CD4-positive, alpha-beta T cell treated with Interleukin-6 at 100 ng/mL for 8 hours (primary cell): ENCODE data around the gene CLEC4G.
"Not testable (repeated sequence)": the region's sequence is repeated elsewhere in the genome, so short reads cannot be mapped to it uniquely, and the experiment has no call there.

ENCODE experiments used
- DNase-seq: peaks from one replicate; pipeline ENCODE4 v3.0.0-alpha.2; 2020; ENCODE audit warnings: mixed read lengths, low spot score

The CLEC4G gene

DNA sequence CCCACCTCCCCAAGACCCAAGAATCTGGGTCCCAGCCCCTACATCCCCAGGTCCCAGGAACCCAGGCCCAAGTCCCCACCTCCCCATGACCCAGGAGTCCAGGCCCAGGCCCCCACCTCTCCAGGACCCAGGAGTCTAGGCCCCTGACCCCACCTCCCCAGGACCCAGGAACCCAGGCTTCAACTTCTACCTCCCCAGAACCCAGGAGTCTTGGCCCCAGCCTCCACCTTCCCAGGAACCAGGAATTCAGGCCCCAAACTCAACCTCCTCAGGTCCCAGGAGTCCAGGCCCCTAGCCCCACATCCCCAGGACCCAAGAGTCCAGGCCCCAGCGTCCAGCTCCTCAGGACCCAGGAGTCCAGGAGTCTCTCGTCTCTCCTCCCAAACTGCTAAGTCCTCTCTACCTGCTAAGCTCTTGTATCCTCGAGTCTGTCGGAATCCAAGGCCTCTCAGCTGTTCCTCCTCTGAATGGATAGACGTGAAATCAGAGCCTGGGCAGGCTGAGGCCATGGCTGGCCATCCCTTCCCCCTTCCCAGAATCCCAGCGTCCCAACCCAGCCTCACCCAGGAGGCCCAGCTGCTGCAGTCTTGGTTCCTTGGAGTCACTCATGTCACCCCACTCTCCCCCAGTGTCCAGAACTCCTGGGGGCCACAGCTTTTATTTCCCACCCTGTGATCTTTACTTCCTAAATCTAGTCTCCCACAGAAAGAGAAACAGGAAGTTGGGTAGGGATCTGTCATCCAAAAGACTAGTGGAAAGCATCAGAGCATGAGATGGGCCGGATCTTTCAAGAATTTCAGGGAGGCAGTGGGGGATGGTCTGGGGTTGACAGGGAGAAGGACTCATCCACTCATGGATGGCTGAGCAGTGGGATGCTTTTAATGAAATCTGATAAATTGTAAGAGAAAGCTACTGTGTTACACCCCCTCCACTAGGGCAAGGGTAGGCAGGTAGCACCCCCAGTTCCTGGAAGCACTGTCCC is 15.3 kb upstream of the CLEC4G start, which contains the start of gene CD209:
TSS of gene CD209 (minus strand) at position 632 of the 982 bp plus-strand sequence. CDS start at position 609, 23 bp downstream.
- no peak for DNase-seq

DNA sequence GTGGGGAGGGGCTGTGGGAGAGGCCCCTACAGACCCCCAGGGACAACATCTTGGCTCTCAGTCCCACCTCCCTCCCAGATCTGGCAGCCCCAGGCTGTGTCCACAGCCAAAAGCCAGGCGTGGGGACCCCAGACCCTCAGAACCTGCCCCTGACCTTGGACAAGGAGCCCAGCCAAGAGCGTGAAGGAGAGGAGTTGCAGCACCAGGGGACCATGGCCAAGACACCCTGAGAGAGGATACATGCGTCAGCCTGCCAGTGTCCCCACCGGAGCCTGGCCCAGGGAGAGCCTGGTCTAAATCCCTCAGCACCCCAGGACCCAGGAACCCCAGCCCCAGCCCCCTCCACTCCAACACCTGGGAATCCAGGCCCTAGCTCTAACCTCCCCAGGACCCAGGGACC is 14.4 kb upstream of the CLEC4G start:
- not testable (repeated sequence) for DNase-seq

DNA sequence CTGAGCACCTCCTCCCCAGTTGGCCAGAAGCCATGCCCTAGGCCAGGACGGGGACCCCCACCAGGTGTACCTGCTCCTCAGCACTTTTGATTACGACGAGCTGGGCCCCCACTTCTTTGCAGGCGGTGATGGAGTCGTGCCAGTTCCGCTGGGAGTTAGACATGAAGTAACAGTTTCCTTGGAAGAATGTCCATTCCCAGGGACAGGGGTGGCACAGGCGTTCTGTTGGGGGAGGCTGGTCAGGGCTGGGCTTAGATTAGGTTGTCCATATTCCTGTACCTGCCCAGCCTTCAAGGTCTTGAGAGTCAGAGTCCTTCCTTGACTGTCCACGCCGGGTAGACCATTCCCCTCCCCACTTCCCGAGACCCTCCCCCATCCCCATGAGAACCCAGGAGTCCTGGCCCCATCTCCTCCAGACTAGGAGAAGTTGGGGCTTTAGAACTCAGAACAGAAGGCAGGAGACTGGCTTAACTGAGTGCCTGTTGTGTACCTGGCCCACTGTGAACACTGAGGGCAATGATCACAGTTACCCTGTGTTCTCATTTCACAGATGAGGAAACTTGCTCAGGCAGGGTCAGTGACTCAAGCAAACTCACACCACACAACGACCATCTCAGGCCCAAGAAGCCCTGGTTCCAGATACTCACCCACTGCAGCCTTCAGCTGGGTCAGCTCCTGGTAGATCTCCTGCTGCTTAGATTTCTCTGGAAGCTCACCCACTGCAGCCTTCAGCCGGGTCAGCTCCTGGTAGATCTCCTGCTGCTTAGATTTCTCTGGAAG is 13.2 kb upstream of the CLEC4G start:
- DNase-seq: no peak

DNA sequence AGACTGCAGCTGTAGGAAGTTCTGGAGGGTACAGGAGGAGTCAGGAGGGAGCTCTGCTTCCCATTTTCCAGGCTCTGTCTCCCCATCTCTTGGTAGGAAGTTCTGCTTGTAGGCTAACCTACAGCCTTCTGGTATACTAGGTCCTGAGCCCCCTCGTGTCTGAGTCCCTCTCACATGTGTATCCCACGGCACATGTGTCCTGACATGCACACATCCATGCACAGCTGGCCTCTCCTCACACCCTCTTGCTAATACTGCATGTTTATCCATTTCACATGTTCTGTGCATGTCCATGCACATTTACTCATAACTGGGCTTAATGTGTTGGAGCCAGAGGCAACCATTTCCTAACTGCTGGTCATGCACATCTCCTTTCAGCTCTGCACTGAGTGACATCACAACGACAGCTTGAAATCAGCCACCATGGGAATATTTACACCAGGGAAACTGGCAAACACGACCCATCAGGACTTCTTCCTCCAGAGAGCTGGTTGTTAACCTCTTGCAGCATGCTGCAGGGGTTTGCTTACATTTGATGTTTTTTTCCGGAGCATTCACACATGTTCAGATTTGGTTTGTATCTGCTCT is 12.4 kb upstream of the CLEC4G start:
- no peak for DNase-seq

DNA sequence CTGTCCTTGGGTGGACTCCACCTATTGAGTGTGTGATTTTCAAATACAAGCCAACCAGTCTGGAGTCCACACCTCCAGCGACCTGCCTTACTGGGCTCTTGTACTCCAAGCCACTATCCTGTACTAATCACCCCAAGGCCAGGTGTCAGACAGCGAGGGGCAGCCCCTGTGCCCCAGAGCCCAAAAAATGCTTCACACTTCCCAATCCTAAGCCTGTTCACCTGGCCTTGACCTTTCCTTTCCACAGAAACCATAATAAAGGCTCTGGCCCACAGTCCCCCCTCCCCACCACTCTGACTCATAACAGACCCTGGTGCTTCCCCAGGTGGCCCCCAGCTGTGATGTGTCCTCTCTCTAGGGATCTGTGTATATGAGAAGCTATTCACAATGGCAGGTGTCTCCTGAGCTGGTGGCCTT is 11.5 kb upstream of the CLEC4G start:
- DNase-seq: no peak

DNA sequence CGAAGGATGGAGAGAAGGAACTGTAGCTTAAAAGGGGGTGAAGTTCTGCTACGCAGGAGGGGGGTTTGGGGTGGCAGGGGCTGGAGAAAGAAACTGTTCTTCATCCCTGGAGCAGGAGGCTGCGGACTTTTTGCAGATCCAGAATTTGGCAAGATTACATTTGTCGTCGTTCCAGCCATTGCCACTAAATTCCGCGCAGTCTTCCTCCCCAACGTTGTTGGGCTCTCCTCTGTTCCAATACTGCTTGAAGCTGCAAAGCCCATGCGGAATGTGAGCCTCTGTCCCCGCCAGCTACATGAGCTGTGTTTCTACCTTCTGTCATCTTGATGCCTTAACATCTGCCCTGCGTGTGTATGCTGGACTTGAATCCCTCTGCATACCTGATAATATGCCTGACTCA is 11.1 kb upstream of the CLEC4G start:
- DNase-seq: no peak

DNA sequence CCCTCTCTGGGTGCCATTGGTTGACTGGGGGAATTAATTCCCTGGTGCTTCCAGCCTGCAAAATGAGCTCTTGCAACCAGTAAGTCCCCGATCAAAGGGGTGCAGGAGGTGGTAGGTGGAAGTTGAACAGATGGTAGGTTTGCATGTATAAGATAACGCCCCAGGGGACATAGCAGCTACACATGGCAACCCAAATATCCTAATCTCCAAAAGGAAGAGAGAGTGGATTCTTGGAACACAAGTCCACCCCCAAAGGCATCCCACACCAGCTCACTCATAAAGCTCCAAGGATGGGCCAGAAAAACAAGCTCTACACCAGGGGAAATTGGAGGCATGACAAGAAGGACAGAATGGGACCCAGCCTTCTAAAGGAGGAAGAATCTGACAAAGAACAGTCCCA is 10.7 kb upstream of the CLEC4G start:
- DNase-seq: no peak

DNA sequence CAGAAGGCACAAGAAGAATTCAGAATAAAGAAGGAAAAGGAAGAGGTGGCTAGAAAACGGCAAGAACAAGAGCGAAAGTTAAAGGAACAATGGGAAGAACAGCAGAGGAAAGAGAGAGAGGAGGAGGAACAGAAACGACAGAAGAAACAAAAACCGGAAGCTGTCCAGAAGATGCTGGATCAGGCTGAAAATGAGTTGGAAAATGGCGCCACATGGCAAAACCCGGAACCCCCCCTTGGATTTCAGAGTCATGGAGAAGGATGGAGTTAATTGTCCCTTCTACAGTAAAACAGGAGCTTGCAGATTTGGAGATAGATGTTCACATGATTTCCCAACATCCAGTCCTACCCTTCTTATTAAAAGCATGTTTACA is 8.8 kb upstream of the CLEC4G start:
- no peak for DNase-seq

DNA sequence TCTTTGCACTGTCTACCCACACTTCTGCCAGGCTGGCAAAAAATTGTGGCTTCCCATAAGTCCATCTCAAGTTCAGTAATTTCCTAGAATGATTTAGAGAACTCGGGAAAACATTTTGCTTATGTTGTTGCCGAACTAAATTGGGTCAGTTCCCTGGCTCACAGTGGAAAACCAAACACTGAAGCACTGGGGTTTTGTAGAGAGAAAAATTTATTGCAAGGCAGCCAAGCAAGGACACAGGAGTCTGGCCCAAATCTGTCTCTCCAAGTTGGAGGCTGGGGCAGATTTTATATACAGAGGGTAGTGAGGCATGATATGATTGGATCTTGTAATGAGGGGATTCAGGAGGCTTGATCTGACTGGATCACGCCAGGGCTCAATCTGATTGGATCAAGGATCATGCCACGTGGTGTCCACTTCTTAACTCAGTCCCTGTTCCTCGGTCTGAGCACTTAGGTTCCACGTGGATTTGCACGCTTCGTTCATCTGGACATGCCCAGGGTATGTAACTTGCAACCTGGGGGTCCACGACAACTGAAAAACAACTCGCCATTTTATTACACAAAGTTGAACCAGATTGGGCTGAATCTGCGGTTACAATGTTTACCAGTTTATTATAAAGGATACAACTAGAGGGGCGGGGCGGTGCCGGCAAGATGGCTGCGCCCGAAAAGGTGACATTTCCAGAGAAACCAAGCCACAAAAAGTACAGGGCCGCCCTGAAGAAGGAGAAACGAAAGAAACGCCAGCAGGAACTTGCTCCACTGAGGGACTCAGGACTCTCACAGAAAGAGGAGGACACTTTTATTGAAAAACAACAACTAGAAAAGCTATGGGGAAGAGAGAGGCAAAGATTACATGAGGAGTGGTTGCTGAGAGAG is 8.1 kb upstream of the CLEC4G start:
- no peak for DNase-seq

DNA sequence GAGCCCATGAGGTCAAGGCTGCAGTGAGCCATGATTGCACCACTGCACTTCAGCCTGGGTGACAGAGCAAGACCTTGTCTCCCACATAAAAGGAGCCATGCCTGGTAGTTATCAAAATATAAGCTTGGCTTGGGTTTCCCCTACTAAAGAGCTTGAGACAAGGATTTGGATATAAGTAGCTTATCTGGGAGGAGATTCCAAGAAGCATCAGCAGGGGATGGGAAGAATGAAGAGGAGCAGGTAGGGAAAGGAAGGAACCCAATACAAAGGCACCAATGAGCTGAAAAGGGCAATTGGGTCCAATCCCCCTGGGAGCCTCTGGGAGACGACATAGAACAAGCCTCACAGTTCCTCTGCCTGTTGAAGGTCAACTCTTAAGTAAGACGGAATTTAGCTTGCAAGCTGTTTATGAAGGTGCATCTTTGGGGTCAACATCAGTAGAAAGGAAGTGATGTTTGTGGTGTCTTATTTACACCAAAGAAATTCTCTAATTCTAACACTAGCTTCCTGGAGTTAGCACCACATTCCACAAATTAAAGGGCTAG is 7.4 kb upstream of the CLEC4G start:
- DNase-seq: no peak

DNA sequence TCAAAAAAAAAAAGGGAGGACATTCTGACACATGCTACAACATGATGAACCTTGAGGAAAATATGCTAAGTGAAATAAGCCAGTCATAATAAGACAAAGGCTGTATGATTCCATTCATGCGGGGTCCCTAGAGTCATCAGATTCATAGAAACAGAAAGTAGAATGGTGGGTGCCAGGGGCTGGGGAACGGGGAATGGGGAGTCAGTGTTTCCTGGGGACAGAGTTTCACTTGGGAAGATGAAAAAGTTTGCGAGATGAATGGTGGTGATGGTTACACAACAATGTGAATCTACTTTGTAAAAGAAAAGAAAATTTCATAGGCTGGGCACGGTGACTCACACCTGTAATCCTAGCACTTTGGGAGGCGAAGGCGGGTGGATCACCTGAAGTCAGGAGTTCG is 6.1 kb upstream of the CLEC4G start:
- DNase-seq: no peak

DNA sequence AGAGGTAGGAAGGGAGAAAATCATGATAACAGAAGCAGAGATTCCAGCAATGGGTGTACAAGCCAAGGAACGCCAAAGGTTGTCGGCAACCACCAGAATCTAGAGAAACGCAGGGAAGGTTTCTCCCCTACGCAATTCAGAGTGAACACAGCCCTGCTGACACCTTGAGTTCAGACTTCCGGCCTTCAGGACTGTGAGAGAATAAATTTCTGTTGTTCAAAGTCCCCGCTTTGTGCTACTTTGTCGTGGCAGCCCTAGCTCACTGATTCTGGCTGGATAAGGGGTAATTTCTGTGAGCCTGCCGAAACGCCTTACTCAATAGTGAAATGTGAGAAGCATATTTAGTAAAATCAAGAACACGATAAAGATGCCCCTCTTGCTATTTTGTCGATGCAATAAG is 5.3 kb upstream of the CLEC4G start:
- no peak for DNase-seq

DNA sequence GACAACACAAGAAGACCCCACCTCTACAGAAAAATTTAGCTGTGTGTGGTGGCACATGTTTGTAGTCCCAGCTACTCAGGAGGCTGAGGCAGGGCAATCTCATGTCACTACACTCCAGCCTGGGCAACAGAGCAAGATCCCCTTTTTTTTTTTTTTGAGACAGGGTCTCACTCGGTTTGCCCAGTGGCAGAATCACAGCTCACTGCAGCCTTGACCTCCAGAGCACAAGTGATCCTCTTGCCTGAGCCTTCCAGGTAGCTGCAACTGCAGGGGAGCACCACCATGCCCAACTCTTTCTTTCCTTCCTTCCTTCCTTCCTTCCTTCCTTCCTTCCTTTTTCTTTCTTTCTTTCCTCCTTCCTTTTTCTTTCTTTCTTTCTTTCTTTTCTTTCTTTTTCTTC is 4.2 kb upstream of the CLEC4G start:
- no peak for DNase-seq

DNA sequence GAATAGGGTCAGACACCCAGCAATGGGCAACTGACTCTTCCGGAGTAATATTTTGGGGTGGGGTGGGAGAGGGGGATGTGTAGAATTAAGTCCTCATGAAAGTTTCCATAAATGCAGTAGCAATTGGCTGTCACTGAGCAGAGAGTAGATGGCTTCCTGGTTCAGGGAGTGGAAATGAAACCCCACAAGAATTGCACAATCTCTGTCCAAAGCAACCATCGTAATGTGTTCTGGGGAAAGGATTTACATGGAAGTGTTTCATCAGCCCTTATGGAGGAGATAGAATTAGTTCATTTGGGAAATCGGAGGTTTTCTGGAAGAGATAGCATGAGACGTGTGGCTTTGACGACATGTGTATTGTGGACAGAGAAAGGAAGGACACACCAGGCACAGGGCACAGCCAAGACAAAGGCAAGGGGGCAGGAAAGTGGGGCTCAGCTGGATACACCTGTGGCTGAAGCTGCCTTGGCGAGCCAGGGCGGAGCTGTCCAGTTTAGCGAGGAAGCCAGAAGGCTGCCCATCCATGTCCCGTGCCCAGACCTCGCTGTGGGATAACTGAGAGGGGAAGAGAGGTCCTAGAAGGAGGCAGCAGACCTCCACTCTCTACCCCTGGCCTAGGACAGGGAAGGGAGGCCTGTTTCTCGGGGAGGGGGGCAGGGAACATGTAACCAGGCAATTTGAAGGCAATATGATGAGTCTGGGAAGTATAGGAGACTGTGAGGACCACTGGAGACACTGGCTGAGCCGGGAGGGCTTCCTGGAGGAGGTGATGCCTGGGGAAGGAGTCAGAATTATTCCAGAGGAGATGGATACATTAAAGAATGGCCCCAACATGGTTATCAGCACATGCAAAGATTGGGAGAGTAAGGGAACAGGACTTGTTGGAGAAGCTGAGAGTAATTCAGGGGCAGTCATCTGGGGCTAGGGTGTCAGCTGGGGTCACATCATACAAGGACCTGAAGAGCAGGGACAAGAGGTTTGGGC is 2.6 kb upstream of the CLEC4G start:
- no peak for DNase-seq

DNA sequence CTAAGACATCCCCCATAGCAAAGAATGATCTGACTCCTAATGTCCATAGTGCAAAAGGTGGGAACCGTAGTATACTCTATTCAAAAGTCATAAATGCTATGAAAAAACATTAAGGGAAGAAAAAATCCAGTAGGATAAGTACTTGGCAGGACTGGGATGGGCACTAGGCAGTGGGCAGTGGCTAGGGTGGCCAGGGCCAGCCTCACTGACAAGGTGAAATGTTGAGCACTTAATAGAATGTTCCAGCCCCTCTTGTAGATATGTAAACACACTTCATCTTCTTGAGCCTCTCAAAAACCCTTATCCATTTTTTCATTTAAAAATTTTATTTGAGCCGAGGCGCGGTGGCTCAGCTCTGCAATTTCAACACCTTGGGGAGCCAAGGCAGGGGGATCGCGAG is 1.5 kb upstream of the CLEC4G start:
- no peak for DNase-seq

DNA sequence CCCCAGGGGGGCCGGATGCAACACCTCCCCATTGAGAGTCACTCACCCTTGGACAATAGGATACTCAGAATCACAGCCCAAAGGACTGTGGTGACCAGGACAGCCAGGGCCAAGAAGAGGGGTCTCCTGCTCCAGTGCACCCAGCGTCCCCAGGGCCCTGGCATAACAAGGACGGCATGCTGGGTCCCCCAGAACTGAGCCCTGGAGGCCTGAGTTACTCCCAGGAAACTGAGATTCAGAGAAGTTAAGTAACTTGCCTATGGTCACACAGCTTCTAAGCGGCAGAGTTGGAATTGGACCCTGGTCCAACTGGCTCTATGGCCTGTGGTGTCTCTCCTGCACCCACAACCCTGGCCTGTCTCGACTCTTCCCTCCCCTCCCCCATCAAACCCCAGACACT is 295 bp downstream of the CLEC4G start:
- DNase-seq: no peak

DNA sequence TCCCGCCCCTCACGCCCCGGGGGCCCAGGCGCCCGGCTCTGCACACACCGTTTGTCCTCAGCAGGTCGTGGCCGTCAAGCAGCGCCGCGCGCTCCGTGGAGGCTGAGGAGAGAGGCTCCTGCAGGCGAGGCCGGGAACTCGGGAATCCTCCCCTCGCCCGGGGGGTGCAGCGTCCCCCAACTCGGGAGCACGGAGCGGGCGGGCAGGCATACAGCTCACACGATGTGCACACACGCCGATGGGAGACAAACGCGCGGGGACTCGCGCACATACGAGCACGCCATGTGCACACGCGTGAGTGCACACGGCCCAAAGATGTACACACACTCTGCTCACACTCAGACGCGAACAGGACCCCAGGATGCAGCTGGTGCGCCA is 703 bp downstream of the CLEC4G start:
- no peak for DNase-seq

DNA sequence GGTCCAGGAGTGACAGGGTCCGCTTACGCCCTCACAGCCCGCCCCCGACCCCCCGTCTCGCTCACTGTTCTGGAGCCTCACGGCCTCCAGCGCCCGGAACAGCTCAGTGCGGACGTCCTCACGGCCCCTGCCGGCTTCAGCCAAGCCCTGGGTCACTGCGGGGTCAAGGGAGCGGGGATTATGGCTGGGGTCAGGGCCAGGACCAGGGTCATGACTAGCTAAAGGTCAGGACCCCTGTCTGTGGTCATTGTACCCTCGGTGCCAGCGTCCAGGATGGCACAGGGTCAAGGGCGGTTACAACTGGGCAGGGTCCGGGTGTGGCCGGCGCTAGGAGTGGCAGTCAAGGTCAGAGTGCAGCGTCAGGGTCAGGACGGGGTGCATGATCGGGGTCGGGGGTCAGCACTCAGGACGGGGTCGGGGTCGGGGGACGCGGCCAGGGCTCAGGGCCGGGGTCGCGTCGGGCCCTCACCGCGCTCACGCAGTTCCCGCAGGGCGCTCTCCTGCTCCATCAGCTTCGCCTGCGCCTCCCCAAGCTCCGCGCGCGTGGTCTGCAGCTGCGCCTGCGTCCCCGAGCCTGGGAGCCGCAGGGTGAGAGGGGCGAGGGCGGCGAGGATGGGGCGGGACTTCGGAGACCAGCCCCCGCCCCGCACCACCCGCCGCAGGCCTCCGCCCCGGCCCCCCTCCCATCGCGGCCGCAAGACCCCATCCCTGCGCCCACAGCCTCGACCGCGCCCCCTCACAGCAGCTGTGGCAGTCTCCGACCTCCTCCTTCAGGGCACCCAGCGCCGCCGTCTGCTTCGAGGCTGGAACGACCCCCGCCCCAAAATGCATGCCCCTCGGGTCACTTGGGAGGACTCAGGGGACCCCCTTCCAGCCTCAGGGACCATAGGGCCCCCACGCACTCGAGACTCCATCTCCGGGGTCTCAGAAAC is 1.4 kb downstream of the CLEC4G start:
- no peak for DNase-seq

DNA sequence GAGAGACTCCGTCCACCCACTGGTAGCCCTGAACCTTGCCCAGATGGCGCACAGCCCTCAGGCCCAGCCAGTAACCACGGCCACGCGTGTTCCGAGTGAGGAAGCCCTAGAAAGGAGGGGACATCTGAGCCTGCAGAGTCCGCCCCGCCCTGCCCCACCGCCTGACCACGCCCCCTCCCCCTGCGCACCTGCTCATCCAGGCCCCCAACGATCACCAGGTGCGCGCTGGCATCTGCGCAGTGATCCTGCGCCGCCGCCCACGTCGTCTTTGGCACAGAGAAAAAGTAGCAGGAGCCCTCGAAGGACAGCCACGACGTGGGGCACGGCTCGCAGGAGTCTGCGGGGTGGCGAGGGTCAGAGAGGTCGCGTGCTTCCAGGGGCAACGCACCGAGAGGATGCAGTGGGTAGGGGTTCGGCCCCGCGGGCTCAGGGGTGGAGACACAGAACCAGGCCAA is 2.1 kb downstream of the CLEC4G start:
- no peak for DNase-seq
